DND-41 (cell line): ENCODE results near the gene DBNDD1.

Source experiments
- ATAC-seq: fragments of 200-7000 bp; cut with Tn5 transposase; 3 replicates; pipeline ENCODE4 v1.9.1; 2021; ENCODE audit warnings: low read depth; ENCODE audit not compliant: insufficient read depth
- DNase-seq: peaks from one replicate; pipeline ENCODE4 v3.0.0-alpha.2; 2020
- H2AFZ ChIP-seq: 2 replicates; pipeline ENCODE4 v1.6.0; 2012; ENCODE audit warnings: low read depth, low read length
- H3K27ac ChIP-seq: 2 replicates; pipeline ENCODE4 v1.5.1; 2012; ENCODE audit warnings: low read length, inconsistent platforms
- H3K27me3 ChIP-seq: fragments of 200-600 bp; sonication (generic); 2 replicates; pipeline ENCODE4 v1.6.0; 2012; ENCODE audit warnings: low read length, mild to moderate bottlenecking, inconsistent platforms; ENCODE audit not compliant: insufficient read depth, poor library complexity
- H3K36me3 ChIP-seq: 2 replicates; pipeline ENCODE4 v1.5.1; 2012; ENCODE audit warnings: low read length, inconsistent platforms; ENCODE audit not compliant: insufficient read depth
- H3K4me1 ChIP-seq: 2 replicates; pipeline ENCODE4 v1.5.1; 2012; ENCODE audit warnings: mild to moderate bottlenecking, low read length; ENCODE audit not compliant: insufficient read depth
- H3K4me2 ChIP-seq: 2 replicates; pipeline ENCODE4 v1.6.0; 2012; ENCODE audit warnings: mild to moderate bottlenecking, moderate library complexity, low read length, inconsistent platforms; ENCODE audit not compliant: insufficient read depth
- H3K4me3 ChIP-seq, 2 experiments: fragments of 200-600 bp in 1 of 2; shearing (Covaris generic) in 1 of 2; 2 replicates each; pipeline ENCODE4 v1.5.1; 2012 to 2016; ENCODE audit warnings: inconsistent platforms in 2 of 2, low read length in 2 of 2, mild to moderate bottlenecking in 2 of 2, low read depth in 1 of 2, moderate library complexity in 1 of 2
- H3K79me2 ChIP-seq: 2 replicates; pipeline ENCODE4 v1.6.0; 2012; ENCODE audit warnings: low read length, inconsistent platforms; ENCODE audit not compliant: insufficient read depth
- H3K9ac ChIP-seq: 2 replicates; pipeline ENCODE4 v1.6.0; 2012; ENCODE audit warnings: low read depth, mild to moderate bottlenecking, inconsistent platforms, low read length, moderate library complexity
- H3K9me3 ChIP-seq: 2 replicates; pipeline ENCODE4 v1.5.1; 2012; ENCODE audit warnings: low read length, moderate library complexity, mild to moderate bottlenecking, inconsistent platforms; ENCODE audit not compliant: insufficient read depth, severe bottlenecking
- H4K20me1 ChIP-seq: 2 replicates; pipeline ENCODE4 v1.6.0; 2012; ENCODE audit warnings: low read length; ENCODE audit not compliant: insufficient read depth
- CTCF ChIP-seq: IDR thresholded peaks from 2 replicates; pipeline ENCODE4 v1.5.1; 2012; ENCODE audit warnings: borderline replicate concordance, low read length, moderate library complexity, mild to moderate bottlenecking; ENCODE audit not compliant: poor library complexity, severe bottlenecking; ENCODE audit errors: extremely low read depth
- EZH2 ChIP-seq: IDR thresholded peaks from 3 replicates; pipeline ENCODE4 v1.6.1; 2012; ENCODE audit warnings: borderline replicate concordance, low read depth, mild to moderate bottlenecking, moderate library complexity, low read length, inconsistent platforms; ENCODE audit not compliant: severe bottlenecking

DBNDD1 gene

GRCh38 chr16:90044111-90044551, 24.9 kb upstream of the DBNDD1 start:
- no peak for DNase-seq
- H3K9ac ChIP-seq = no peak overlapping the region
- H3K4me2 ChIP-seq = no peak overlapping the region
- H3K27me3 ChIP-seq = no peaks in the 10 kb centered on the region
- peaks cover 4% of the 10 kb centered on the region; the same call in 1 of the 2 replicates for H4K20me1 ChIP-seq
- H3K9me3 ChIP-seq = no peaks in the 10 kb centered on the region
- H3K4me3 ChIP-seq = no peak overlapping the region
- H2AFZ ChIP-seq = no peak overlapping the region
- H3K27ac ChIP-seq = no peak overlapping the region
- ATAC-seq = no peak
- no peak for TF ChIP-seq CTCF
- no peak for TF ChIP-seq EZH2
- H3K36me3 ChIP-seq = peaks cover 4% of the 10 kb centered on the region; the same call in 1 of the 2 replicates
- H3K79me2 ChIP-seq = no peaks in the 10 kb centered on the region
- no peaks in the 10 kb centered on the region for H3K4me1 ChIP-seq

- no peak overlapping the region for H3K27ac ChIP-seq
- H3K9ac ChIP-seq = no peak overlapping the region
Measured at GRCh38 chr16:90043526-90043925, 24.3 kb upstream of the DBNDD1 start.

GRCh38 chr16:90042946-90043514, 23.8 kb upstream of the DBNDD1 start:
- no peak overlapping the region for H3K4me2 ChIP-seq
- H3K79me2 ChIP-seq = no peaks in the 10 kb centered on the region
- TF ChIP-seq CTCF (no peak), EZH2 (no peak)

More at GRCh38 chr16:90043526-90043925, 24.3 kb upstream of the DBNDD1 start:
- peaks cover 4% of the 10 kb centered on the region for H3K36me3 ChIP-seq
- DNase-seq = no peak
- no peak overlapping the region for H3K4me3 ChIP-seq
- H2AFZ ChIP-seq = no peak overlapping the region
- no peak for ATAC-seq
- no peaks in the 10 kb centered on the region for H3K27me3 ChIP-seq
- H3K4me2 ChIP-seq = no peak overlapping the region
- no peaks in the 10 kb centered on the region for H3K9me3 ChIP-seq
- no peaks in the 10 kb centered on the region for H3K79me2 ChIP-seq
- H3K4me1 ChIP-seq = no peaks in the 10 kb centered on the region
- peaks cover 4% of the 10 kb centered on the region; the same call in 1 of the 2 replicates for H4K20me1 ChIP-seq
- TF ChIP-seq CTCF (no peak), EZH2 (no peak)

More at GRCh38 chr16:90042946-90043514, 23.8 kb upstream of the DBNDD1 start:
- no peak for ATAC-seq
- Histone ChIP-seq H3K4me3 (no peak overlapping the region), H3K36me3 (peaks cover 9% of the 10 kb centered on the region), H3K9ac (no peak overlapping the region), H3K4me1 (no peaks in the 10 kb centered on the region), H3K27me3 (no peaks in the 10 kb centered on the region), H3K27ac (no peak overlapping the region), H2AFZ (no peak overlapping the region), H3K9me3 (no peaks in the 10 kb centered on the region), H4K20me1 (peaks cover 4% of the 10 kb centered on the region; the same call in 1 of the 2 replicates)
- no peak for DNase-seq
